H1 (cell line): Measurements from ENCODE around the gene KCTD19.

ENCODE experiments used
- CBX8 ChIP-seq: fragments of 300-800, 300-1000 bp; sonication (generic); IDR thresholded peaks from 2 replicates; pipeline ENCODE4 v1.7.1; 2016; ENCODE audit warnings: low read depth, low read length, borderline replicate concordance
- CTCF ChIP-seq, 3 experiments: IDR thresholded peaks; 1 replicate in 2 of 3; 2 replicates in 1 of 3; pipeline versions ENCODE4 v1.5.1 to v1.6.1; 2011; ENCODE audit warnings: low read length in 3 of 3, mild to moderate bottlenecking in 3 of 3, inconsistent platforms in 2 of 3, low read depth in 1 of 3, moderate library complexity in 1 of 3; ENCODE audit not compliant: insufficient read depth in 1 of 3; ENCODE audit errors: control extremely low read depth in 1 of 3
- EZH2 ChIP-seq: fragments of 200-600 bp; sonication (generic); IDR thresholded peaks from 2 replicates; pipeline ENCODE4 v1.7.1; 2012; ENCODE audit warnings: low read depth, mild to moderate bottlenecking, moderate library complexity, low read length, inconsistent platforms; ENCODE audit not compliant: severe bottlenecking
- POLR2A ChIP-seq, 2 experiments: IDR thresholded peaks; 1 replicate in 1 of 2; 2 replicates in 1 of 2; pipeline ENCODE4 v1.6.1; 2011; ENCODE audit warnings: low read depth in 2 of 2, low read length in 2 of 2, mild to moderate bottlenecking in 2 of 2; ENCODE audit errors: control extremely low read depth in 1 of 2

GRCh38 chr16:67246081-67246755, 80.3 kb downstream of the KCTD19 start:
- TF ChIP-seq EZH2 (no peak), CTCF (IDR thresholded peaks at IDR 0.05; ENCODE audit: control extremely low read depth in 1 of 3, insufficient read depth in 1 of 3, low read depth in 1 of 3, low read length in 3 of 3) (peak; percentile 47 to 61 (median 50)), POLR2A (IDR thresholded peaks at IDR 0.05; ENCODE audit: control extremely low read depth in 1 of 2, low read depth in 2 of 2, low read length in 2 of 2) (peak in 1 of 2 experiments; percentile 76; a peak in 2 of 3 replicates), CBX8 (no peak)
